Astrocyte (in vitro differentiated cells and primary cell): ENCODE data around the gene PKP1. TPM values are rescaled to one million over a fixed set of nuclear protein-coding genes. Genes with fewer than 3 reads are reported as not detected.

Experiments used
- DNase-seq: peaks from one replicate; pipeline ENCODE4 v3.0.0-alpha.2; 2010; ENCODE audit warnings: low read depth
- FAIRE-seq: peaks from 2 replicates; lab custom pipeline; 2011; peaks lifted over from hg19 to GRCh38; lab: Jason Lieb, UNC
- H2AFZ ChIP-seq: 2 replicates; pipeline ENCODE4 v1.6.0; 2012; ENCODE audit warnings: low read depth, low read length, inconsistent platforms
- H3K27ac ChIP-seq: 2 replicates; pipeline ENCODE4 v1.5.1; 2011; ENCODE audit warnings: low read depth, low read length, inconsistent platforms
- H3K27me3 ChIP-seq: 2 replicates; pipeline ENCODE4 v1.6.0; 2011; ENCODE audit warnings: low read length, inconsistent platforms; ENCODE audit not compliant: insufficient read depth
- H3K36me3 ChIP-seq: 2 replicates; pipeline ENCODE4 v1.5.1; 2011; ENCODE audit warnings: low read length, inconsistent platforms; ENCODE audit not compliant: insufficient read depth
- H3K4me1 ChIP-seq: 2 replicates; pipeline ENCODE4 v1.5.1; 2011; ENCODE audit warnings: low read length, inconsistent platforms; ENCODE audit not compliant: insufficient read depth
- H3K4me2 ChIP-seq: 2 replicates; pipeline ENCODE4 v1.6.0; 2012; ENCODE audit warnings: low read length, inconsistent platforms
- H3K4me3 ChIP-seq: 2 replicates; pipeline ENCODE4 v1.5.1; 2011; ENCODE audit warnings: low read depth, mild to moderate bottlenecking, low read length, inconsistent platforms; ENCODE audit not compliant: insufficient read depth
- H3K79me2 ChIP-seq: 2 replicates; pipeline ENCODE4 v1.6.0; 2012; ENCODE audit warnings: mild to moderate bottlenecking, low read length, inconsistent platforms; ENCODE audit not compliant: insufficient read depth
- H3K9ac ChIP-seq: 2 replicates; pipeline ENCODE4 v1.6.0; 2012; ENCODE audit warnings: mild to moderate bottlenecking, low read length, inconsistent platforms
- H3K9me3 ChIP-seq: 2 replicates; pipeline ENCODE4 v1.5.1; 2012; ENCODE audit warnings: low read depth, mild to moderate bottlenecking, low read length, inconsistent platforms; ENCODE audit not compliant: insufficient read depth
- H4K20me1 ChIP-seq: 2 replicates; pipeline ENCODE4 v1.6.0; 2012; ENCODE audit warnings: low read length, inconsistent platforms; ENCODE audit not compliant: insufficient read depth
- H3K27ac Mint-ChIP-seq: one replicate; pipeline ENCODE4 v1.8.0; 2021; ENCODE audit warnings: mild to moderate bottlenecking, mixed read lengths; ENCODE audit not compliant: unreplicated experiment
- H3K27me3 Mint-ChIP-seq: one replicate; pipeline ENCODE4 v1.8.0; 2021; ENCODE audit warnings: low read depth, mixed read lengths; ENCODE audit not compliant: unreplicated experiment
- H3K36me3 Mint-ChIP-seq: one replicate; pipeline ENCODE4 v1.8.0; 2021; ENCODE audit warnings: low read depth, mixed read lengths; ENCODE audit not compliant: unreplicated experiment
- H3K4me1 Mint-ChIP-seq: one replicate; pipeline ENCODE4 v1.8.0; 2021; ENCODE audit warnings: low read depth, mixed read lengths; ENCODE audit not compliant: unreplicated experiment
- H3K4me3 Mint-ChIP-seq: one replicate; pipeline ENCODE4 v1.8.0; 2021; ENCODE audit warnings: mild to moderate bottlenecking, moderate library complexity, mixed read lengths; ENCODE audit not compliant: unreplicated experiment
- H3K9me3 Mint-ChIP-seq: one replicate; pipeline ENCODE4 v1.8.0; 2021; ENCODE audit warnings: mild to moderate bottlenecking, mixed read lengths; ENCODE audit not compliant: unreplicated experiment
- EZH2 ChIP-seq: IDR thresholded peaks from 2 replicates; pipeline ENCODE4 v1.6.1; 2012; ENCODE audit warnings: mild to moderate bottlenecking, low read length, inconsistent platforms; ENCODE audit not compliant: insufficient read depth
- total RNA-seq: library from RNA; stranded (reverse); gene quantifications from 2 replicates; pipeline ENCODE4 v1.2.1, GENCODE V29; 2021
- TF ChIP-seq, protein P1 (sequence below): IDR thresholded peaks from 2 replicates; pipeline ENCODE4 v1.5.1; 2011; ENCODE audit warnings: low read depth, mild to moderate bottlenecking, inconsistent platforms, low read length, moderate library complexity; ENCODE audit not compliant: insufficient read depth

The PKP1 gene
- total RNA-seq, 1 donor from 2014 or later: 0.07 TPM

DNA sequence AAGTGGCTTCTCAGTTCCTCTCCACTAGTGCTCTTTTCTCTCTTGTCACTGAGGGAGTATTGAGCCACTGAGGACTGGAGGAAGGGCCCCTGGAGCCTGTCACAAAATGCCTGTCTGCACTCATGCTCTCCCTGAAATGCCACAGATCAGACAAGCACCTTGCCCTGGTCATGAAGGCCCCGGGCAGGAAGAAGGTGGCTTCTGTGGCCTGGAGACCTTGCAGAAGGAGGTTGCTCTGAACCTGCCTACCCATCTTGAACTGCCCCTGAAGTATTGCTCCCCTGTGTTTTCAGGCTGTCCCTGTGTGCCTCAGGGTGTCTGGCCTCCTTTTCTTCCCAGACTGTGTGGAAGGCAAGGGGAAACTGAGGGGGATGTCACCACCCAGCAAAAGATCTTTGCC is 3.1 kb downstream of the PKP1 start:
- Histone ChIP-seq H3K27me3 (peaks cover 31% of the 10 kb centered on the region), H3K4me1 (peaks cover 11% of the 10 kb centered on the region), H3K36me3 (no peaks in the 10 kb centered on the region), H3K4me3 (no peak overlapping the region), H3K4me2 (no peak overlapping the region), H3K9ac (no peak overlapping the region), H3K79me2 (no peaks in the 10 kb centered on the region), H3K9me3 (no peaks in the 10 kb centered on the region), H4K20me1 (no peaks in the 10 kb centered on the region), H2AFZ (no peak overlapping the region), H3K27ac (no peak overlapping the region)
- Mint-ChIP-seq H3K4me3 (no peak overlapping the region), H3K9me3 (peaks cover 6% of the 10 kb centered on the region), H3K27ac (no peak overlapping the region), H3K27me3 (peaks cover 55% of the 10 kb centered on the region), H3K36me3 (peaks cover 2% of the 10 kb centered on the region), H3K4me1 (peaks cover 22% of the 10 kb centered on the region)
- FAIRE-seq (no peak), DNase-seq (no peak)
- TF ChIP-seq, protein P1, sequence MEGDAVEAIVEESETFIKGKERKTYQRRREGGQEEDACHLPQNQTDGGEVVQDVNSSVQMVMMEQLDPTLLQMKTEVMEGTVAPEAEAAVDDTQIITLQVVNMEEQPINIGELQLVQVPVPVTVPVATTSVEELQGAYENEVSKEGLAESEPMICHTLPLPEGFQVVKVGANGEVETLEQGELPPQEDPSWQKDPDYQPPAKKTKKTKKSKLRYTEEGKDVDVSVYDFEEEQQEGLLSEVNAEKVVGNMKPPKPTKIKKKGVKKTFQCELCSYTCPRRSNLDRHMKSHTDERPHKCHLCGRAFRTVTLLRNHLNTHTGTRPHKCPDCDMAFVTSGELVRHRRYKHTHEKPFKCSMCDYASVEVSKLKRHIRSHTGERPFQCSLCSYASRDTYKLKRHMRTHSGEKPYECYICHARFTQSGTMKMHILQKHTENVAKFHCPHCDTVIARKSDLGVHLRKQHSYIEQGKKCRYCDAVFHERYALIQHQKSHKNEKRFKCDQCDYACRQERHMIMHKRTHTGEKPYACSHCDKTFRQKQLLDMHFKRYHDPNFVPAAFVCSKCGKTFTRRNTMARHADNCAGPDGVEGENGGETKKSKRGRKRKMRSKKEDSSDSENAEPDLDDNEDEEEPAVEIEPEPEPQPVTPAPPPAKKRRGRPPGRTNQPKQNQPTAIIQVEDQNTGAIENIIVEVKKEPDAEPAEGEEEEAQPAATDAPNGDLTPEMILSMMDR: no peak
- no peak for TF ChIP-seq EZH2

DNA sequence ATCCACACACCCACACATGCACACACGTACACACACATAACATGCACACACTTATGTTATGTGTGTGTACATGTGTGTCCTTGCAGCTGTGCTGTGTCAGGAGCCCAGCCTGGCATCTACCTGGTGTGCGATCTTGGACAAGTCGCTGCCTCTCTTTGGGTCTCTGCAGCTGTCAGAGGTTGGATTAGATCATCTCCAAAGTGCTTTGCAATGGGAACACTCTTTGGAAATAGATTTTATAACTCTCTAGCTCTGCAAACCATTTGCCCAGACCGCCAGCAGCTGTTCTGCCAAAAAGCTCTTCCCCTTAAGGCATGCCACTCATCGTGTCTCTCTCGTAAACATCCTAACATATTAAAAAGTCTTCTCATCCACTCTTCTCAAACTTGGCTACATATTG is 4.7 kb downstream of the PKP1 start:
- FAIRE-seq (no peak), DNase-seq (no peak)
- H2AFZ ChIP-seq: no peak overlapping the region
- no peaks in the 10 kb centered on the region for H4K20me1 ChIP-seq
- H3K4me1 Mint-ChIP-seq: peaks cover 20% of the 10 kb centered on the region
- peaks cover 5% of the 10 kb centered on the region for H3K9me3 Mint-ChIP-seq
- peaks cover 4% of the 10 kb centered on the region for H3K36me3 Mint-ChIP-seq
- no peak overlapping the region for H3K4me3 ChIP-seq
- H3K4me2 ChIP-seq: no peak overlapping the region
- no peak for TF ChIP-seq EZH2
- TF ChIP-seq, protein P1: no peak
- peaks cover 31% of the 10 kb centered on the region for H3K27me3 ChIP-seq
- H3K79me2 ChIP-seq: no peaks in the 10 kb centered on the region
- H3K27me3 Mint-ChIP-seq: peaks cover 44% of the 10 kb centered on the region
- no peaks in the 10 kb centered on the region for H3K9me3 ChIP-seq
- H3K4me1 ChIP-seq: peaks cover 7% of the 10 kb centered on the region
- H3K27ac Mint-ChIP-seq: no peak overlapping the region
- no peak overlapping the region for H3K4me3 Mint-ChIP-seq
- no peaks in the 10 kb centered on the region for H3K36me3 ChIP-seq
- H3K27ac ChIP-seq: no peak overlapping the region
- H3K9ac ChIP-seq: no peak overlapping the region

DNA sequence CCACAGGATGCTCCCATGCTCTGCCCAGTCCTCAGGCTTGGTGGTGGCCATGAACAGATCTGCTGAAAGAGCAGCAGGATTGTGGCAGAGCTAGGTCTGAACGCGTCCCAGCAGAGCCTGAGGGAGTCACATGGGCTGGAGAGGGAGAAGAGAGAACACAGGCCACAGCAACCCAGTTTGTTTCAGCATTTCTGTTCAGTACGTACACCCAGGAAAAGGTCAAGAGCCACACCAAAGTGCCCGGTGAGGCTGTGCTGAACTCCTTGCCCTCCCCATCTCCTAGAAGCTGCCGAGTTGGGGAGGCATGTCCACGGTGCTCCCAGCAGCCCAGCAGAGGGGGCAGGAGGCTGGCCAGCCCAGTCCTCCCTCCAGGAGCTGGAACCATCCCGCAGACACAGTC is 5.5 kb downstream of the PKP1 start:
- Histone ChIP-seq H4K20me1 (no peaks in the 10 kb centered on the region), H3K27me3 (peaks cover 31% of the 10 kb centered on the region), H3K36me3 (no peaks in the 10 kb centered on the region), H3K9me3 (no peaks in the 10 kb centered on the region), H3K79me2 (no peaks in the 10 kb centered on the region), H2AFZ (no peak overlapping the region), H3K4me2 (no peak overlapping the region), H3K9ac (no peak overlapping the region), H3K27ac (no peak overlapping the region), H3K4me1 (no peaks in the 10 kb centered on the region), H3K4me3 (no peak overlapping the region)
- Mint-ChIP-seq H3K4me1 (peaks cover 18% of the 10 kb centered on the region), H3K4me3 (no peak overlapping the region), H3K36me3 (peaks cover 4% of the 10 kb centered on the region), H3K27ac (no peak overlapping the region), H3K9me3 (peaks cover 4% of the 10 kb centered on the region), H3K27me3 (peaks cover 46% of the 10 kb centered on the region)
- DNase-seq (no peak), FAIRE-seq (no peak)
- TF ChIP-seq EZH2: no peak
- TF ChIP-seq, protein P1: no peak
